NB4 (cell line): Measurements from ENCODE around the gene DNPH1.

ENCODE experiments used
- POLR2A ChIP-seq: IDR thresholded peaks from 2 replicates; pipeline ENCODE4 v1.6.1; 2011; ENCODE audit warnings: mild to moderate bottlenecking; ENCODE audit not compliant: insufficient read length; ENCODE audit errors: extremely low read depth
- TF ChIP-seq, protein P1 (sequence below): IDR thresholded peaks from one replicate; pipeline ENCODE4 v1.5.1; 2012; ENCODE audit warnings: low read depth, low read length

GRCh38 chr6:43255408-43256054 is 26.2 kb upstream of the DNPH1 start:
- TF ChIP-seq, protein P1, sequence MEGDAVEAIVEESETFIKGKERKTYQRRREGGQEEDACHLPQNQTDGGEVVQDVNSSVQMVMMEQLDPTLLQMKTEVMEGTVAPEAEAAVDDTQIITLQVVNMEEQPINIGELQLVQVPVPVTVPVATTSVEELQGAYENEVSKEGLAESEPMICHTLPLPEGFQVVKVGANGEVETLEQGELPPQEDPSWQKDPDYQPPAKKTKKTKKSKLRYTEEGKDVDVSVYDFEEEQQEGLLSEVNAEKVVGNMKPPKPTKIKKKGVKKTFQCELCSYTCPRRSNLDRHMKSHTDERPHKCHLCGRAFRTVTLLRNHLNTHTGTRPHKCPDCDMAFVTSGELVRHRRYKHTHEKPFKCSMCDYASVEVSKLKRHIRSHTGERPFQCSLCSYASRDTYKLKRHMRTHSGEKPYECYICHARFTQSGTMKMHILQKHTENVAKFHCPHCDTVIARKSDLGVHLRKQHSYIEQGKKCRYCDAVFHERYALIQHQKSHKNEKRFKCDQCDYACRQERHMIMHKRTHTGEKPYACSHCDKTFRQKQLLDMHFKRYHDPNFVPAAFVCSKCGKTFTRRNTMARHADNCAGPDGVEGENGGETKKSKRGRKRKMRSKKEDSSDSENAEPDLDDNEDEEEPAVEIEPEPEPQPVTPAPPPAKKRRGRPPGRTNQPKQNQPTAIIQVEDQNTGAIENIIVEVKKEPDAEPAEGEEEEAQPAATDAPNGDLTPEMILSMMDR, result no peak
- TF ChIP-seq POLR2A, result no peak
